ENCODE results near the gene SLC22A12.
"Not testable (repeated sequence)": the region's sequence is repeated elsewhere in the genome, so short reads cannot be mapped to it uniquely, and the experiment has no call there.

The SLC22A12 gene

GRCh38 chr11:64590763-64591221 lies at the start of gene SLC22A12:
SLC22A12 (plus strand) TSS chr11:64591220; CDS start chr11:64591557, 337 bp downstream.
- DNase-seq (ENCODE audit: extremely low read depth in 1 of 2, low read depth in 1 of 2): no peak

- no peak for DNase-seq (ENCODE audit: extremely low read depth in 1 of 2, low read depth in 1 of 2)
These were observed 48.6 kb upstream of the SLC22A12 start for GRCh38 chr11:64542172-64543125.

- DNase-seq (ENCODE audit: extremely low read depth in 1 of 2, low read depth in 1 of 2): no peak
These were observed 47.2 kb upstream of the SLC22A12 start for GRCh38 chr11:64543818-64544217.

- DNase-seq (ENCODE audit: extremely low read depth in 1 of 2, low read depth in 1 of 2): no peak
These were observed 46.3 kb upstream of the SLC22A12 start for GRCh38 chr11:64544616-64545296.

GRCh38 chr11:64545619-64546018 lies 45.4 kb upstream of the SLC22A12 start:
- DNase-seq (ENCODE audit: extremely low read depth in 1 of 2, low read depth in 1 of 2): no peak

GRCh38 chr11:64546176-64546575 lies 44.8 kb upstream of the SLC22A12 start:
- no peak for DNase-seq (ENCODE audit: extremely low read depth in 1 of 2, low read depth in 1 of 2)

GRCh38 chr11:64546600-64546999 lies 44.4 kb upstream of the SLC22A12 start:
- DNase-seq (ENCODE audit: extremely low read depth in 1 of 2, low read depth in 1 of 2): no peak

GRCh38 chr11:64549969-64550368 lies 41.1 kb upstream of the SLC22A12 start:
- no peak for DNase-seq (ENCODE audit: extremely low read depth in 1 of 2, low read depth in 1 of 2)

GRCh38 chr11:64553554-64554201 lies 37.3 kb upstream of the SLC22A12 start:
- DNase-seq (ENCODE audit: extremely low read depth in 1 of 2, low read depth in 1 of 2): peak; percentile 6 to 16

- DNase-seq (ENCODE audit: extremely low read depth in 1 of 2, low read depth in 1 of 2): no peak
These were observed 34.8 kb upstream of the SLC22A12 start for GRCh38 chr11:64556044-64556720.

GRCh38 chr11:64556721-64557250 lies 34.2 kb upstream of the SLC22A12 start:
- no peak for DNase-seq (ENCODE audit: extremely low read depth in 1 of 2, low read depth in 1 of 2)

GRCh38 chr11:64558065-64558745 lies 32.8 kb upstream of the SLC22A12 start:
- no peak for DNase-seq (ENCODE audit: extremely low read depth in 1 of 2, low read depth in 1 of 2)

- no peak for DNase-seq (ENCODE audit: extremely low read depth in 1 of 2, low read depth in 1 of 2)
These were observed 32.2 kb upstream of the SLC22A12 start for GRCh38 chr11:64558869-64559268.

GRCh38 chr11:64559351-64560138 lies 31.5 kb upstream of the SLC22A12 start:
- no peak for DNase-seq (ENCODE audit: extremely low read depth in 1 of 2, low read depth in 1 of 2)

GRCh38 chr11:64560139-64560771 lies 30.8 kb upstream of the SLC22A12 start:
- no peak for DNase-seq (ENCODE audit: extremely low read depth in 1 of 2, low read depth in 1 of 2)

GRCh38 chr11:64560941-64561340 lies 30.1 kb upstream of the SLC22A12 start:
- DNase-seq (ENCODE audit: extremely low read depth in 1 of 2, low read depth in 1 of 2): no peak

- not testable (repeated sequence) for DNase-seq (ENCODE audit: extremely low read depth in 1 of 2, low read depth in 1 of 2)
These were observed 29.6 kb upstream of the SLC22A12 start for GRCh38 chr11:64561429-64561828.

- no peak for DNase-seq (ENCODE audit: extremely low read depth in 1 of 2, low read depth in 1 of 2)
These were observed 28.9 kb upstream of the SLC22A12 start for GRCh38 chr11:64561984-64562722.
